Measurements from ENCODE around the gene PDGFB. TPM values are rescaled to one million over a fixed set of nuclear protein-coding genes. Genes with fewer than 3 reads are reported as not detected.

Gene PDGFB
- total RNA-seq, 1 experiment from 2014 or later = 8.3 TPM

GRCh38 chr22:39269095-39269790 is 24.5 kb upstream of the PDGFB start:
- ChIA-PET POLR2A (no interaction called here), CTCF (no interaction called here)
- H3K36me3 Mint-ChIP-seq (ENCODE audit: insufficient read depth, unreplicated experiment) = no peaks in the 10 kb centered on the region
- Histone ChIP-seq H3K27me3 (replicated peaks; ENCODE audit: control insufficient read depth, insufficient read depth, low read length) (no peaks in the 10 kb centered on the region), H3K4me3 (ENCODE audit: low read depth, low read length) (no peak overlapping the region), H3K9me3 (no peaks in the 10 kb centered on the region), H3K4me1 (no peaks in the 10 kb centered on the region), H3K36me3 (ENCODE audit: control insufficient read depth, insufficient read depth, low read length) (no peaks in the 10 kb centered on the region)
- no peaks in the 10 kb centered on the region for H3K4me1 Mint-ChIP-seq (ENCODE audit: low read depth, unreplicated experiment)
- no peaks in the 10 kb centered on the region for H3K9me3 Mint-ChIP-seq (ENCODE audit: unreplicated experiment)
- no TSS peak for BruUV-seq (replicated peaks)
- H3K27me3 Mint-ChIP-seq (ENCODE audit: insufficient read depth, unreplicated experiment) = no peaks in the 10 kb centered on the region
- no peak overlapping the region for H3K27ac Mint-ChIP-seq (ENCODE audit: unreplicated experiment)
- intact Hi-C loops (cut with micrococcal nuclease; ENCODE audit: unreplicated experiment) = no loop called here
- no peak for DNase-seq
- TF ChIP-seq, protein P1, sequence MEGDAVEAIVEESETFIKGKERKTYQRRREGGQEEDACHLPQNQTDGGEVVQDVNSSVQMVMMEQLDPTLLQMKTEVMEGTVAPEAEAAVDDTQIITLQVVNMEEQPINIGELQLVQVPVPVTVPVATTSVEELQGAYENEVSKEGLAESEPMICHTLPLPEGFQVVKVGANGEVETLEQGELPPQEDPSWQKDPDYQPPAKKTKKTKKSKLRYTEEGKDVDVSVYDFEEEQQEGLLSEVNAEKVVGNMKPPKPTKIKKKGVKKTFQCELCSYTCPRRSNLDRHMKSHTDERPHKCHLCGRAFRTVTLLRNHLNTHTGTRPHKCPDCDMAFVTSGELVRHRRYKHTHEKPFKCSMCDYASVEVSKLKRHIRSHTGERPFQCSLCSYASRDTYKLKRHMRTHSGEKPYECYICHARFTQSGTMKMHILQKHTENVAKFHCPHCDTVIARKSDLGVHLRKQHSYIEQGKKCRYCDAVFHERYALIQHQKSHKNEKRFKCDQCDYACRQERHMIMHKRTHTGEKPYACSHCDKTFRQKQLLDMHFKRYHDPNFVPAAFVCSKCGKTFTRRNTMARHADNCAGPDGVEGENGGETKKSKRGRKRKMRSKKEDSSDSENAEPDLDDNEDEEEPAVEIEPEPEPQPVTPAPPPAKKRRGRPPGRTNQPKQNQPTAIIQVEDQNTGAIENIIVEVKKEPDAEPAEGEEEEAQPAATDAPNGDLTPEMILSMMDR (IDR thresholded peaks at IDR 0.05; ENCODE audit: insufficient read depth in 1 of 2, low read depth in 1 of 2, low read length in 1 of 2, severe bottlenecking in 1 of 2, unreplicated experiment in 1 of 2) = no peak
- H3K4me3 Mint-ChIP-seq (ENCODE audit: unreplicated experiment) = no peak overlapping the region

GRCh38 chr22:39268645-39269044 is 23.9 kb upstream of the PDGFB start:
- Histone ChIP-seq H3K27me3 (replicated peaks; ENCODE audit: control insufficient read depth, insufficient read depth, low read length) (no peaks in the 10 kb centered on the region), H3K4me1 (no peaks in the 10 kb centered on the region), H3K4me3 (ENCODE audit: low read depth, low read length) (no peak overlapping the region), H3K9me3 (no peaks in the 10 kb centered on the region), H3K36me3 (ENCODE audit: control insufficient read depth, insufficient read depth, low read length) (no peaks in the 10 kb centered on the region)
- Mint-ChIP-seq H3K4me1 (ENCODE audit: low read depth, unreplicated experiment) (no peaks in the 10 kb centered on the region), H3K9me3 (ENCODE audit: unreplicated experiment) (no peaks in the 10 kb centered on the region), H3K36me3 (ENCODE audit: insufficient read depth, unreplicated experiment) (no peaks in the 10 kb centered on the region), H3K27me3 (ENCODE audit: insufficient read depth, unreplicated experiment) (no peaks in the 10 kb centered on the region), H3K4me3 (ENCODE audit: unreplicated experiment) (no peak overlapping the region), H3K27ac (ENCODE audit: unreplicated experiment) (no peak overlapping the region)
- DNase-seq = no peak
- intact Hi-C loops (cut with micrococcal nuclease; ENCODE audit: unreplicated experiment) = no loop called here
- no TSS peak for BruUV-seq (replicated peaks)
- ChIA-PET POLR2A (no interaction called here), CTCF (interaction anchor here (0.6 kb wide), 1 partner anchor 1017 kb away, joined by 5 read pairs; no protein-coding TSS in a partner anchor)
- TF ChIP-seq, protein P1 (IDR thresholded peaks at IDR 0.05; ENCODE audit: insufficient read depth in 1 of 2, low read depth in 1 of 2, low read length in 1 of 2, severe bottlenecking in 1 of 2, unreplicated experiment in 1 of 2) = no peak

DNA sequence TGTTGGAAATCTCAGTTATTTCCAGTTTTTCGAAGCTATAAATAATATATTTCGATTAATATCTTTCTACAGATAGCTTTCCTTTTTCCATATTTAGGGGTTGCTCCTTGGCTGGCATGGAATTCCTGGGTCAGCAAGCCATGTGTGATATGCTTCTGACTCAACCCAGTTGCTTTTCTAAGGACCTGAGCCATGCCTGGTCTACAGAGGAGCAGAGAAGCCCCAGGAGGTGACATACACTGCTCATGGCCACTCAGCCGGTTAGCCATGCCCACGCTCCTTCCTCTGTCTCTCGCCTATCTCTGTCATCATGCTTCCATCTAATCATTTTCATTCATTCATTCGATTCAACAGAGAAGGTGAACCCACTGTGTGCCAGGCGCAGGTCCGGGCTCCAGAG is 23.2 kb upstream of the PDGFB start:
- Mint-ChIP-seq H3K4me3 (ENCODE audit: unreplicated experiment) (no peak overlapping the region), H3K27me3 (ENCODE audit: insufficient read depth, unreplicated experiment) (no peaks in the 10 kb centered on the region)
- intact Hi-C loops (cut with micrococcal nuclease; ENCODE audit: unreplicated experiment) = no loop called here

More for the DNA sequence above, 23.2 kb upstream of the PDGFB start:
- POLR2A ChIA-PET = no interaction called here
- no peak overlapping the region for H3K4me3 ChIP-seq (ENCODE audit: low read depth, low read length)
- H3K27me3 ChIP-seq (replicated peaks; ENCODE audit: control insufficient read depth, insufficient read depth, low read length) = no peaks in the 10 kb centered on the region
- Mint-ChIP-seq H3K4me1 (ENCODE audit: low read depth, unreplicated experiment) (no peaks in the 10 kb centered on the region), H3K9me3 (ENCODE audit: unreplicated experiment) (peaks cover under 1% of the 10 kb centered on the region), H3K36me3 (ENCODE audit: insufficient read depth, unreplicated experiment) (no peaks in the 10 kb centered on the region), H3K27ac (ENCODE audit: unreplicated experiment) (no peak overlapping the region)
- H3K4me1 ChIP-seq = no peaks in the 10 kb centered on the region
- no TSS peak for BruUV-seq (replicated peaks)
- TF ChIP-seq, protein P1 (IDR thresholded peaks at IDR 0.05; ENCODE audit: insufficient read depth in 1 of 2, low read depth in 1 of 2, low read length in 1 of 2, severe bottlenecking in 1 of 2, unreplicated experiment in 1 of 2) = no peak
- no peaks in the 10 kb centered on the region for H3K9me3 ChIP-seq
- no peak for DNase-seq
- no peaks in the 10 kb centered on the region for H3K36me3 ChIP-seq (ENCODE audit: control insufficient read depth, insufficient read depth, low read length)
- CTCF ChIA-PET = no interaction called here

All from Caco-2 (cell line).